HG02938 (cell line): ENCODE results near the gene SLF2.

ENCODE experiments used
- ATAC-seq: cut with Tn5 transposase; IDR thresholded peaks from one replicate; pipeline ENCODE4 v1.9.1; 2021; ENCODE audit warnings: mild to moderate bottlenecking, moderate library complexity; ENCODE audit not compliant: unreplicated experiment

Gene SLF2

GRCh38 chr10:100978121-100978900 is 65.5 kb downstream of the SLF2 start:
- no peak for ATAC-seq

DNA sequence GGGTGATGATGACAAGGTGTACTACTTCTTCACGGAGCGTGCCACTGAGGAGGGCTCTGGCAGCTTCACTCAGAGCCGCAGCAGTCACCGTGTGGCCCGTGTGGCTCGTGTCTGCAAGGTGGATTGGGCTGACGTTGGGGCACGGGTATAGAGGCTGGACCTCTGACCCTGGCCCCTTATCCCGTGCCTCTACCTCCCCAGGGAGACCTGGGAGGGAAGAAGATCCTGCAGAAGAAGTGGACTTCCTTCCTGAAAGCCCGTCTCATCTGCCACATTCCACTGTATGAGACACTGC is 66.1 kb downstream of the SLF2 start:
- no peak for ATAC-seq

GRCh38 chr10:100979791-100980272 is 67.1 kb downstream of the SLF2 start:
- ATAC-seq, result no peak

DNA sequence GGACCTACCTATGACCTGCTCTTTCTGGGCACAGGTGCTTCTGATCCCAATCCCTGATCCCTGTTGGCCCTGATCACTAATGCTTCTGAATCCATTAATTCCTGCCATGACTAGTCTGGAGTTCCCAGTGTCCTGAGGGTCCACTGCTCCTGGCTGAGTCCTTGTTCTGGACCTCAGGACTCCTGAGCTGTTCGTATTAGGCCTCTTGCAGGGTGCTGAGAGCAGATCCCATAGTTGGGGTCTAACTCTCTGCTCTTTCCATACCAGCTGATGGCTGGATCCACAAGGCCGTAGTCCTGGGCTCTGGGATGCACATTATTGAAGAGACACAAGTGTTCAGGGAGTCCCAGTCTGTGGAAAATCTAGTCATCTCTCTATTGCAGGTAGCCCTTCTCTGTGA is 67.5 kb downstream of the SLF2 start:
- ATAC-seq, result no peak

GRCh38 chr10:100980711-100981110 is 67.9 kb downstream of the SLF2 start:
- no peak for ATAC-seq

DNA sequence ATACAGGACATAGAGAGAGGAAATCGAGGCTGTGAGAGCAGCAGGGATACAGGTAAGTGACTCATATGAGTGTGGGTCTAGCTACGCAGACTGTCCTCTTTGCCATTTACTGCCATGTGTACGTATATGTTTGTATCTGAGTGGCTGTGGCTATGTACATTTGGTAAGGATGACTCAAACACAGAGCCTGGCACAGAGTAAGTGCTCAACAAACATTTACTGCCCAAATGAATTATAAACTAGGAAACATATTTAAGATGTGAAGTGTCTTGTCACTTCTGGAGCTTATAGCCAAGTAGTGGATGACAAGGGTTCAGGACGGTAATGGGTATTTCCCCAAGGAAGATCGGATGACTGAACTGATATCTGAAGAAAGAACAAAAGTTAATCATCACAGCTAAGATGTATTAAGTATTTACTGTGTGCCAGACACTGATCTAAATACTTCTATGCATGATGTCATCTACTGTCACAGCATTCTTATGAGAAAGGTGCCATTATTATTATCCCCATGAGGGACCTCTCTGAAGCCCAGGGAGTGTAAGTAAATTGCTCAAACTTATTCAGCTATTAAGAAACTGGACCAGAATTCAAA is 68.5 kb downstream of the SLF2 start:
- ATAC-seq, result no peak

- ATAC-seq, result no peak
These were observed 70.4 kb downstream of the SLF2 start for GRCh38 chr10:100982916-100983830.

DNA sequence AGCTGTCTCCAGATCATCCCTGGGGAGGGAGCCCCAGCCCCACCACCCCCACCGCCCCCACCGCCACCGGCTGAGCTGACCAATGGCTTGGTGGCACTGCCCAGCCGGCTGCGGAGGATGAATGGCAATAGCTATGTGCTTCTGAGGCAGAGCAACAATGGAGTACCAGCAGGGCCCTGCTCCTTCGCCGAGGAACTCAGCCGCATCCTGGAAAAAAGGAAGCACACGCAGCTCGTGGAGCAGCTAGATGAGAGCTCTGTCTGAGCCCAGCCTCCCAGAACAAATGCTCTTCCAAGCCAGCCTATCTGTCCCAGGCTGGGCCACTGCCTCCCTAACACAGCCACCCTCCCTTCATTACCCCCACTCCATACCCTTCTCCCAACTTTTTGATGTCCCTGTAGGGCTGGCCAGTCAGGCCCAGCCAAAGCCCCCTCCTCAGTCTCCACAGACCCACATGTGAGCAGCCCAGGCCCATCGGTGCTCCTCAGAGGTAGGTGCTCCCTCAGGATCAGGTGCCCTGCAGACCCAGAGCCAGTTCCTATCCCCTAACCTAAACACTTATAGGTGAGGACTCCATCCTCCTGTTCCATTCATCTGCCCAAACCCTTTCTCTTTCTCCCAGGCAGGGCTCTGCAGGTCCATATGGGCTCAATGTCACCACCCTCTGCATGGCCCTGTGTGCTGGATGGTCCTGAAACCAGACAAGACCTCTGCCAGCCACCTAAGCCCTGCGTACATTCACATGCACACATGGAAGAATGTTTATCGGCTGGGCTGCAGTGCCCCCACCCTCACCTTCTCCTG is 71.3 kb downstream of the SLF2 start:
- ATAC-seq, result no peak

GRCh38 chr10:100984672-100985177 is 72.0 kb downstream of the SLF2 start:
- no peak for ATAC-seq

DNA sequence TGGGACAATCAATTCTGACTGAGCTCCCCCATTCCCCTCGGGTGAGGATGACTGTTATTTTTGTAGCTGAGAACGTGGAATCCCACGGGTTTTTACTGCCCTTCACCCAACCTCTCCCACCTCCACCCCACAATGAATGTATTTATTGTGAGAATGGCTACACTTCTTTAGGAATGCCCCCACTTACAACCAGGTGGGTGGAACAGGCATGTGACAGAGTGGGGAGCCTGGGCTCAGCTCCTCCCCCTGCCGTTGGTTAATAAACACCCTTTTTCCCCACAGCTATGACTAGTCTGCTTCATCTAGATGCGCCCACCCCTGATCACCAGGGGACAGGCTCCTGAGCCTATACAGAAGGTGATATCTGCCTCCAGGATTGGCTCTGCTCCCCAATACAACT is 72.6 kb downstream of the SLF2 start:
- ATAC-seq, result no peak

- no peak for ATAC-seq
These were observed 73.8 kb downstream of the SLF2 start for GRCh38 chr10:100986623-100986951.

GRCh38 chr10:100986952-100987684 is 74.4 kb downstream of the SLF2 start, which contains the start of the genes MRPL43 and TWNK:
Gene MRPL43, minus strand, starts transcription at chr10:100987497. Its CDS starts 54 bp downstream, at chr10:100987443.
Gene TWNK, plus strand, starts transcription at chr10:100987543. Its CDS starts 668 bp downstream, at chr10:100988211.
- peak; percentile 83 for ATAC-seq

- ATAC-seq, result no peak
These were observed 74.9 kb downstream of the SLF2 start for GRCh38 chr10:100987685-100988049.

DNA sequence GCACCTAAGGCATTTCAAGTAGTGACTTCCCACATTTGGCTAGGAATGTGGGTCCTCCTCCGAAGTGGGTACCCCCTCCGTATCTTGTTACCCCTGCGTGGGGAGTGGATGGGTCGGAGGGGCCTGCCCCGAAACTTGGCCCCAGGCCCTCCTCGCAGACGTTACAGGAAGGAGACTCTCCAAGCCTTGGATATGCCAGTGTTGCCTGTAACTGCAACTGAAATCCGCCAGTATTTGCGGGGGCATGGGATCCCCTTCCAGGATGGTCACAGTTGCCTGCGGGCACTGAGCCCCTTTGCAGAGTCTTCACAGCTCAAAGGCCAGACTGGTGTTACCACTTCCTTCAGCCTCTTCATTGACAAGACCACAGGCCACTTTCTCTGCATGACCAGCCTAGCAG is 75.4 kb downstream of the SLF2 start:
- no peak for ATAC-seq

DNA sequence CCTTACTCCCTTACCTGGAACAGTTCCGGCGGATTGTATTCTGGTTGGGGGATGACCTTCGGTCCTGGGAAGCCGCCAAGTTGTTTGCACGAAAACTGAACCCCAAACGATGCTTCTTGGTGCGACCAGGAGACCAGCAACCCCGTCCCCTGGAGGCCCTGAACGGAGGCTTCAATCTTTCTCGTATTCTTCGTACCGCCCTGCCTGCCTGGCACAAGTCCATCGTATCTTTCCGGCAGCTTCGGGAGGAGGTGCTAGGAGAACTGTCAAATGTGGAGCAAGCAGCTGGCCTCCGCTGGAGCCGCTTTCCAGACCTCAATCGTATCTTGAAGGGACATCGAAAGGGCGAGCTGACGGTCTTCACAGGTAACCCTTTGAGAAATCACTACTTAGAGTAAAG is 76.3 kb downstream of the SLF2 start:
- no peak for ATAC-seq

DNA sequence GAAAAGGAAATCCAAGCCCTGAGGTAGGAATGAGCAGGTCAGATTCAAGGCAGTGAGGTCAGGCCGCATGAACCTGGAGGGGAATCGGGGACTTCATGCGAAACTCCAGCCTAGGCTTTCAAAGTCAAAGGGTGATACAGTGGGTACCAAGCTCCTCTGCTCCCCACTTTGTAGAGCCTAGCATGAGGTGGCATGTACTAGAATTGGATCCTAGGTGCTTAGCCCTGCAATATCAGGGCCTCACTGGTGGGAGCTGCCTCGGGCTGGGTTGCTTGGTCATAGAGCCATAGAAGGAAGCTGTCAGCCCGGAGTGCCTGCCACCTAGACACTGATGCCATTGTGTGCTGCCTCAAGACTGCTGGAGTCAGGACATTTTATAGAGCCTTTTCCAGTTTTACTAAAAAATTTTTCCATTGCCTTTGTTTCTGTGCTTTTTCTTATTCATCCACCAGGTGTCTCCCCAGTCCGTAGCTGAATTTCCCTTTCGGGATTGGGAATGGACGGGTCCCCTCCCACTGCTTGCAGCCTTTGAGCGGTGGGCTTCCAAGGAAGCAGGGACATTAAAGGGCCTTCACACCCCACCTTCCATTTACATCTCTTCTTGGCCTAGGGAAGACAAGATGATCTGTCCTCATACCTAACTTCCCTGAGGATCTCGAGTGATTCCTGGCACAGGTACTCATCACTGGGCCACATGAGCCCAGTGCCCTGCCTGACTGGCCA is 81.4 kb downstream of the SLF2 start:
- no peak for ATAC-seq

DNA sequence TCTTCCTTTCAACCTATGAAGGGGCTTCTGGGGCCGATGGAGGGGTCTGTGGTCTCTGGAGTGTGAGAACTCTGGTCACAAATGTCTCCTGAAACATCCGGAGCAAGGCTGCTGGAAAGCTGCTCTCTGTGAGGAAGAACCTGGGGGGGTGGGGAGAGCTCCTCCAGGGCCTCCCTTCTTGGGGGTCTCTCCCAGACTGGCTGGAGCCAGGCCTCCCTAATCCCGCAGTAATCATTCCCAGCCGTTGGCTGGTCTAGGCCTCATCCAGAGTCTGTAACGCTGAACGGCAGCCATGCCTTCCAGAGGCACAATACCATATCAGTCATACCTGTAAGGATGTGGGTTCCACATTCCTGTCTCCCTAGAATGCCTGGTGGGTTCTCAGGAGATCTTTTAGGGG is 82.4 kb downstream of the SLF2 start:
- no peak for ATAC-seq

- ATAC-seq, result no peak
These were observed 84.1 kb downstream of the SLF2 start for GRCh38 chr10:100996678-100997359.
